IPS DF 6.9 (cell line): ENCODE results near the gene LIM2.
A peak's percentile ranks its signal among the peaks of the same experiment; 100 is the strongest.

Source experiments
- DNase-seq: peaks from one replicate; pipeline ENCODE4 v3.0.0-alpha.2; 2013; ENCODE audit warnings: low read depth, low spot score
- H3K27ac ChIP-seq: one replicate; pipeline ENCODE4 v1.5.1; 2013; ENCODE audit warnings: low read length, control low read depth
- H3K27me3 ChIP-seq: 2 replicates; pipeline ENCODE4 v1.6.1; 2013; ENCODE audit warnings: mild to moderate bottlenecking, low read length; ENCODE audit not compliant: control insufficient read depth, insufficient read depth
- H3K36me3 ChIP-seq: 2 replicates; pipeline ENCODE4 v1.6.1; 2013; ENCODE audit warnings: low read length; ENCODE audit not compliant: control insufficient read depth, insufficient read depth
- H3K4me1 ChIP-seq: 2 replicates; pipeline ENCODE4 v1.6.1; 2013; ENCODE audit warnings: low read length; ENCODE audit not compliant: control insufficient read depth, insufficient read depth
- H3K4me3 ChIP-seq: 2 replicates; pipeline ENCODE4 v1.5.1; 2013; ENCODE audit warnings: mild to moderate bottlenecking, low read length
- H3K9me3 ChIP-seq: 2 replicates; pipeline ENCODE4 v1.6.1; 2013; ENCODE audit warnings: low read length, inconsistent platforms; ENCODE audit not compliant: control insufficient read depth, insufficient read depth
- WGBS: extraction: QIAGEN DNeasy Blood & Tissue Kit; methylation state at CpG from one replicate; pipeline ENCODE4 v1.1.7; 2013; ENCODE audit warnings: mixed read lengths, missing lambda C conversion rate; ENCODE audit not compliant: insufficient read length, insufficient coverage; 5-methylcytosine and 5-hydroxymethylcytosine counted together

Gene LIM2

DNA sequence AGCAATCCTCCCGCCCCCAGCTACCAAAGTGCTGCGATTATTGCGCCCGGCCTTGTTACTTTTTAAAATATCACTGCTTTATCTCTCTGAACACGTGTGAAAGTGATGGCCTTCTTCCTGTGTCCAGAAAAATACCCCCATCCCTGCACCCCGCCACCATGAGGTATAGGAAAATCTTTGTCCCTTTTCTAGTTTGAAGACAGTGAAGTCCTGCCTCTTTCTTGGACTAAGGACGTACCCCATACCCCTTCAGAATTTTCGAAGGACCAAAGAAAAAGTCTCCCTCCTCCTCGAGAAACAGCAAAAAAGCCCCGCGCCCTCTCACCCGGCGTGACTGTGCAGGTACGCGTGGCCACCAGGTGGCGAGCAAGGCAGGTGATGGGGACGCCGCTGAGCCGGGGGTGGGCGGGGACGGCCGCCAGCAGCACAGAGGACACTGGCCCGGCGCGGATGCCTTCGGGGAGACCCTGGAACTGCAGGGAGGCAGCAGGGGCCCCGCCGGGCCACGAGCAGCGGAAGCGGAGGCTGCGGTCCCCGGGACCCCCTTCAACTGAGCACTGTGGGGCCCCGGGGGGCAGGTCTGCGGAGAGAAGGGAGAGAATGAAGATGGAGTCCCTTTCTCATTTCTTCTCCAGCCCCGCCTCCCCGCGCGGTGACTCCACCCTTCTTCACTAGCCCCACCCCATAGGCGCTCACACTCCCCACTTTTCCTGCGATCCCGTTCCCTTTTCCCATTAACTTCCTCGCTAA, 49.0 kb downstream of the LIM2 start:
- WGBS: no CpG with 5 or more reads among the region's 43 CpGs
- Histone ChIP-seq H3K4me3 (peak overlapping the region; percentile 82; the same call in 1 of the 2 replicates), H3K9me3 (no peaks in the 10 kb centered on the region), H3K4me1 (peaks cover 8% of the 10 kb centered on the region), H3K27ac (no peak overlapping the region), H3K36me3 (no peaks in the 10 kb centered on the region), H3K27me3 (no peaks in the 10 kb centered on the region; the same call in 1 of the 2 replicates)
- DNase-seq: no peak

- Histone ChIP-seq H3K4me1 (peaks cover 8% of the 10 kb centered on the region), H3K4me3 (no peak overlapping the region), H3K27ac (no peak overlapping the region), H3K9me3 (no peaks in the 10 kb centered on the region), H3K27me3 (no peaks in the 10 kb centered on the region; the same call in 1 of the 2 replicates), H3K36me3 (no peaks in the 10 kb centered on the region)
- DNase-seq: no peak
- WGBS: no CpG with 5 or more reads among the region's 19 CpGs
Measured at GRCh38 chr19:51337861-51338562, 49.8 kb downstream of the LIM2 start.

GRCh38 chr19:51337141-51337860, 50.5 kb downstream of the LIM2 start:
- DNase-seq: no peak
- Histone ChIP-seq H3K36me3 (no peaks in the 10 kb centered on the region), H3K9me3 (no peaks in the 10 kb centered on the region), H3K27ac (no peak overlapping the region), H3K4me3 (no peak overlapping the region), H3K4me1 (peaks cover 5% of the 10 kb centered on the region), H3K27me3 (no peaks in the 10 kb centered on the region; the same call in 1 of the 2 replicates)
- WGBS: no CpG with 5 or more reads among the region's 13 CpGs

- Histone ChIP-seq H3K9me3 (no peaks in the 10 kb centered on the region), H3K4me1 (no peaks in the 10 kb centered on the region), H3K27me3 (no peaks in the 10 kb centered on the region), H3K27ac (no peak overlapping the region), H3K4me3 (no peak overlapping the region), H3K36me3 (no peaks in the 10 kb centered on the region)
- DNase-seq: no peak
- no CpG with 5 or more reads among the region's 13 CpGs for WGBS
Measured at GRCh38 chr19:51333836-51334460, 53.8 kb downstream of the LIM2 start.

- Histone ChIP-seq H3K4me3 (no peak overlapping the region), H3K27ac (no peak overlapping the region), H3K27me3 (no peaks in the 10 kb centered on the region), H3K4me1 (peaks cover 1% of the 10 kb centered on the region; the same call in 1 of the 2 replicates), H3K36me3 (no peaks in the 10 kb centered on the region), H3K9me3 (no peaks in the 10 kb centered on the region)
- no peak for DNase-seq
- WGBS: no CpG with 5 or more reads among the region's 6 CpGs
Measured at GRCh38 chr19:51331716-51332115, 56.1 kb downstream of the LIM2 start.

DNA sequence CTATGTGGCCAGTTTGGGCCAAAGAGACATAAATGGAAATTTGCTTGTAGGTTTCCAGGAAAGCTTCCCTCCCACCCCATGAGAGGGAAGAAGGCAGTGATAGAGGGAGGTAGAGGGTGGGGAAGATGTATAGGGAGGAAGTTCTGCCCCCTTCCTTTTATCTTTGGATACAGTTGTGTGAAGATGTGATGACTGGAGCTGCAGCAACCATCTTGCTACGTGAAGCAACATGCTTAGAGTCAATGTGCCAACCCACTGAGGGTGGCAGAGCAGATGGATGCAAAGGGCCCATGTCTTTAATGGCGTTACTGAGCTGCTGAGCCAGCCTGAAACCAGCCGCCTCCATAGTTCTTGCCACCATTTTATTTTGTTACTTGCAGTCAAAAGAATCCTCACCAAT, 56.6 kb downstream of the LIM2 start:
- no peak for DNase-seq
- H3K4me1 ChIP-seq: peaks cover 1% of the 10 kb centered on the region; the same call in 1 of the 2 replicates
- H3K4me3 ChIP-seq: no peak overlapping the region
- no peaks in the 10 kb centered on the region for H3K27me3 ChIP-seq
- H3K27ac ChIP-seq: no peak overlapping the region
- no peaks in the 10 kb centered on the region for H3K9me3 ChIP-seq
- no peaks in the 10 kb centered on the region for H3K36me3 ChIP-seq
- WGBS: no CpG with 5 or more reads among the region's 3 CpGs

DNA sequence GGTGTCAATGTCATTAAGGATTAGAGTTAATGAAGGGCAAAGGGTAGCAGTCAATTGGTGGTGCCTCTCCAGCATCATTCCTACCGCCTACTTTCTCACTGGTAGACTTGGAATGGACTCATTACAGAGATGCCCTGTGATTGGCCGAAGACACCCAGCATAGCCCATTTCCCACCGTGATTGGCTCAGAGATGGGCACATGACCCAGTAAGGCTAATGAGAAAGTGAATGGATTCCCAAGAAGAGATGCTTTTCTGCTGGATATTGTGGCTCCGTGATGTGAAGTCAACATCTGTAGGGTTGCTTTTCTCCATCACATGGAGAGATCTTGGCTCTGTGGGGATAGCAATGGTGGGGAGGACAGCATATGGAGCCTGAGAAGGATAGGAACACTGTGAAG, 57.4 kb downstream of the LIM2 start:
- DNase-seq: no peak
- H3K4me1 ChIP-seq: peaks cover 1% of the 10 kb centered on the region; the same call in 1 of the 2 replicates
- no peak overlapping the region for H3K27ac ChIP-seq
- no peak overlapping the region for H3K4me3 ChIP-seq
- H3K9me3 ChIP-seq: no peaks in the 10 kb centered on the region
- H3K27me3 ChIP-seq: no peaks in the 10 kb centered on the region
- WGBS: no CpG with 5 or more reads among the region's 4 CpGs
- no peaks in the 10 kb centered on the region for H3K36me3 ChIP-seq
